NB4 (cell line): Measurements from ENCODE around the gene MYH6.

Source experiments
- MYC ChIP-seq: IDR thresholded peaks from 2 replicates; pipeline ENCODE4 v1.6.1; 2011; ENCODE audit warnings: low read depth, low read length
- POLR2A ChIP-seq: IDR thresholded peaks from 2 replicates; pipeline ENCODE4 v1.6.1; 2011; ENCODE audit warnings: mild to moderate bottlenecking; ENCODE audit not compliant: insufficient read length; ENCODE audit errors: extremely low read depth
- TF ChIP-seq, protein P1 (sequence below): IDR thresholded peaks from one replicate; pipeline ENCODE4 v1.5.1; 2012; ENCODE audit warnings: low read depth, low read length
- TF ChIP-seq, protein P2 (sequence below): IDR thresholded peaks from 2 replicates; pipeline ENCODE4 v1.6.1; 2011; ENCODE audit warnings: low read depth, low read length

DNA sequence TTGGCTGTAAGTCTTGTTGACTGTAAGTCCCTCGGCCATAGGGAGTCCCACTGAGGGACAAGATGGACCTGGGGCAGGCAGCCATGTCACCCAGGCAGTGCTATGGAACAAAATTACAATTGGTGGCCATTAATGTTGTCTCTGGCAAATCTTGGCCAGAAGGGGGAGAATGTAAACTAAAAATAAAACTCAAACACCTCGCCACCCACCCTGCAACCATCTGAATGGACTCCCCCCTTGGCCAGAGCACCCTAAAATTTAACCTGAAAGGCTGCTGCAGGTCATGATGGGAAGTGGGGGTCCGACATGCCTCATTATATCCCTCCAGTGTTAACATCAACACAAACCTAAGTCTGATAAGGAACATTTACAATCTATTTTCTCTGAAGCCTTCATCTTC is 63.6 kb downstream of the MYH6 start:
- TF ChIP-seq, protein P1, sequence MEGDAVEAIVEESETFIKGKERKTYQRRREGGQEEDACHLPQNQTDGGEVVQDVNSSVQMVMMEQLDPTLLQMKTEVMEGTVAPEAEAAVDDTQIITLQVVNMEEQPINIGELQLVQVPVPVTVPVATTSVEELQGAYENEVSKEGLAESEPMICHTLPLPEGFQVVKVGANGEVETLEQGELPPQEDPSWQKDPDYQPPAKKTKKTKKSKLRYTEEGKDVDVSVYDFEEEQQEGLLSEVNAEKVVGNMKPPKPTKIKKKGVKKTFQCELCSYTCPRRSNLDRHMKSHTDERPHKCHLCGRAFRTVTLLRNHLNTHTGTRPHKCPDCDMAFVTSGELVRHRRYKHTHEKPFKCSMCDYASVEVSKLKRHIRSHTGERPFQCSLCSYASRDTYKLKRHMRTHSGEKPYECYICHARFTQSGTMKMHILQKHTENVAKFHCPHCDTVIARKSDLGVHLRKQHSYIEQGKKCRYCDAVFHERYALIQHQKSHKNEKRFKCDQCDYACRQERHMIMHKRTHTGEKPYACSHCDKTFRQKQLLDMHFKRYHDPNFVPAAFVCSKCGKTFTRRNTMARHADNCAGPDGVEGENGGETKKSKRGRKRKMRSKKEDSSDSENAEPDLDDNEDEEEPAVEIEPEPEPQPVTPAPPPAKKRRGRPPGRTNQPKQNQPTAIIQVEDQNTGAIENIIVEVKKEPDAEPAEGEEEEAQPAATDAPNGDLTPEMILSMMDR: no peak
- TF ChIP-seq POLR2A: no peak
- TF ChIP-seq MYC: no peak
- TF ChIP-seq, protein P2, sequence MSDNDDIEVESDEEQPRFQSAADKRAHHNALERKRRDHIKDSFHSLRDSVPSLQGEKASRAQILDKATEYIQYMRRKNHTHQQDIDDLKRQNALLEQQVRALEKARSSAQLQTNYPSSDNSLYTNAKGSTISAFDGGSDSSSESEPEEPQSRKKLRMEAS: no peak
